DND-41 (cell line): ENCODE measurements around the gene XYLT1.

Source experiments
- EZH2 ChIP-seq: IDR thresholded peaks from 3 replicates; pipeline ENCODE4 v1.6.1; 2012; ENCODE audit warnings: borderline replicate concordance, low read depth, mild to moderate bottlenecking, moderate library complexity, low read length, inconsistent platforms; ENCODE audit not compliant: severe bottlenecking
- TF ChIP-seq, protein P1 (sequence below): IDR thresholded peaks from 2 replicates; pipeline ENCODE4 v1.5.1; 2012; ENCODE audit warnings: borderline replicate concordance, low read length, moderate library complexity, mild to moderate bottlenecking; ENCODE audit not compliant: poor library complexity, severe bottlenecking; ENCODE audit errors: extremely low read depth

DNA sequence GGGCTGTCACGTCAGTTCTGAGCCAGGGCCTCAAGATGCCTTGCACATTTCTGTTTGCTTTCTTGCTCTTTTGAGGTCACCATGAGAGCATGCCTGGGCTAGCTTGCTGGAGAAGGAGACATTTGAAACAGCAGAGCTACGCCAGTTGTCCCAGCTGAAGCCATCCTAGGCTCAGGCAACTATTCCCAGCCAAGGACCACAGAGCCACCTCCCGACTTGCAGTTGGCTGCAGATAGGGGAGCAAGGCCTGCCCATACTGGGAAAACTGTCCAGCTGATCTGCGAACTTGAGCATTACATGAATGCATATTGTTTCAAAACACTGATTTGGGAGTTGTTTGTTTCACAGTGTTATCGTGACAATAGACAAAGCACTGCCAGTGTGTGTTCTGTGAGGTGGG, 340.8 kb downstream of the XYLT1 start:
- TF ChIP-seq, protein P1, sequence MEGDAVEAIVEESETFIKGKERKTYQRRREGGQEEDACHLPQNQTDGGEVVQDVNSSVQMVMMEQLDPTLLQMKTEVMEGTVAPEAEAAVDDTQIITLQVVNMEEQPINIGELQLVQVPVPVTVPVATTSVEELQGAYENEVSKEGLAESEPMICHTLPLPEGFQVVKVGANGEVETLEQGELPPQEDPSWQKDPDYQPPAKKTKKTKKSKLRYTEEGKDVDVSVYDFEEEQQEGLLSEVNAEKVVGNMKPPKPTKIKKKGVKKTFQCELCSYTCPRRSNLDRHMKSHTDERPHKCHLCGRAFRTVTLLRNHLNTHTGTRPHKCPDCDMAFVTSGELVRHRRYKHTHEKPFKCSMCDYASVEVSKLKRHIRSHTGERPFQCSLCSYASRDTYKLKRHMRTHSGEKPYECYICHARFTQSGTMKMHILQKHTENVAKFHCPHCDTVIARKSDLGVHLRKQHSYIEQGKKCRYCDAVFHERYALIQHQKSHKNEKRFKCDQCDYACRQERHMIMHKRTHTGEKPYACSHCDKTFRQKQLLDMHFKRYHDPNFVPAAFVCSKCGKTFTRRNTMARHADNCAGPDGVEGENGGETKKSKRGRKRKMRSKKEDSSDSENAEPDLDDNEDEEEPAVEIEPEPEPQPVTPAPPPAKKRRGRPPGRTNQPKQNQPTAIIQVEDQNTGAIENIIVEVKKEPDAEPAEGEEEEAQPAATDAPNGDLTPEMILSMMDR, result no peak
- TF ChIP-seq EZH2, result no peak
